ENCODE data around the gene NUF2.
"Not testable (repeated sequence)": the region's sequence is repeated elsewhere in the genome, so short reads cannot be mapped to it uniquely, and the experiment has no call there.

The NUF2 gene

GRCh38 chr1:163321311-163322305 is at the start of gene NUF2:
Gene NUF2 (plus strand): TSS chr1:163321954. CDS start chr1:163326052, 4,098 bp downstream.
- peak; percentile 97 for DNase-seq

DNA sequence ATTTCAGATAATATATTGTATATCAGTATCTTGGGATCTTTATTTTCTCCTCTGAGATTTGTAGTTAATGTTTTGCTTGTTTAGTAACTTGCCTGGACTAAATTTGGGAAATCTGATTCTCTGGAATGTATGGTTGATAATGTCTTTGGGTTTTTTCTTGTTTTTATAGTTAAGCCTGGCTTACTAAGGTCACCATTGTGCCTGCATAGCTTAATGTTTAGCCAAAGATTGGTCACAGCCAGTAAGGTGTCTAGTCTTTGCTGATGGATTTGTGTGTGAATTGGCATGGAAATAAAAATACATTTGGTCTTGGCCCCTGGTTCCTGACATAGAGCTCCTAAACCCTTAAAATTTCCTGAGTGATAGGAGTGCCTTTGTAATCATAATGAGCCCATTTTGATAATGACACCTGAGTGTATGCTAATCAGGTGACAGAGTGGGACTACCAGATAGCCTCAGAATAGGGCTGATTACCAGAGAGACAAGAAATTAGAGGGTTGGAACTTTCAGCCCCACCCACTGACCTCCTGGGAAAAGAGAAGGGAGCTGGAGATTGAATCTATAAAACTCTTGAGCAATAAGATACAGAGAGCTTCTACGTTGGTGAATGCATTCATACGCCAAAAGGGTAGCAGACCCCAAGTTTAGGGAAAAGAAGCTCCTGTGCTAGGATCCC is 47.9 kb upstream of the NUF2 start:
- DNase-seq = no peak

GRCh38 chr1:163275222-163275621 is 46.5 kb upstream of the NUF2 start:
- DNase-seq = no peak

DNA sequence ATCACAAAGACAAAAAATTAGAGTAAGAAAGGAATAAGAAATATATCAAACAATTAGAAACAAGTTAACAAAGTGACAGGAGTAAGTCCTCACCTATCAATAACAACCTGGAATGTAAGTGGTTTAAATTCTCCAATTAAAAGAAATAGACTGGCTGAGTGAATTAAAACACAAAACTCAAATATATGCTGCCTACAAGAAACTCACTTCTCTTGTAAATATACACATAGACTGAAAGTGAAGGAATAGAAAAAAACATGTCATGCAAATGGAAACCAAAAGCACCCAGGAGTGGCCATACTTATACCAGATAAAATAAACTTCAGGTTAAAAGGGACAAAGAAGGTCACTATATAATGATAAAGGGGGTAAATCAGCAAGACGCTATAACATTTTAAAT is 43.2 kb upstream of the NUF2 start:
- DNase-seq = no peak

- not testable (repeated sequence) for DNase-seq
Measured at GRCh38 chr1:163284867-163285266, 36.9 kb upstream of the NUF2 start.

DNA sequence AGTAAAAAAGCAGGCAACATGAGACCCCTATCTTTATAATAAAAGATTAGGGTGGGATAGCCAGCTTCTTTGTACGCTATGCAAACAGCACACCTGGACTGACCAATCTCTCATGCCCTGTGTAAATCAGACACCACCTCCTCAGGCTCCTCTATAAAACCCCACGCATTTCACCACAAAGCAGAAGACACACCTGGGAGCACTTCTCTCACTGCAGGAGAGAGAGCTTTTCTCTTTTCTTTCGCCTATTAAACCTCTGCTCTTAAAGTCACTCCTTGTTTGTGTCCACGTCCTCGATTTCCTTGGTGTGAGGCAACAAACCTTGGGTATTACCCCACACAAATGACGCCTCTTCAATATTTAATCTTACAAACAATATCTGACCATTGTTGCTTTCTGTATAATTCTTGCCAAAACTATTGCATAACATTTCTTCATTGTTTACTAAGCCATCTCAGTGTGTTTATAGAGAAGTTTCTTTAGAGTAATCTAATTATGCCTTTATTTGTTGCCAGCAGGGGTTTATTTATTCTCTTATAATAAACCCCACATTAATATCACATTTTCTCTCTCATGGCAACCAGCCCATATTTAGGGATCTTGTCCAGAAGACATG is 31.6 kb upstream of the NUF2 start:
- DNase-seq = no peak

DNA sequence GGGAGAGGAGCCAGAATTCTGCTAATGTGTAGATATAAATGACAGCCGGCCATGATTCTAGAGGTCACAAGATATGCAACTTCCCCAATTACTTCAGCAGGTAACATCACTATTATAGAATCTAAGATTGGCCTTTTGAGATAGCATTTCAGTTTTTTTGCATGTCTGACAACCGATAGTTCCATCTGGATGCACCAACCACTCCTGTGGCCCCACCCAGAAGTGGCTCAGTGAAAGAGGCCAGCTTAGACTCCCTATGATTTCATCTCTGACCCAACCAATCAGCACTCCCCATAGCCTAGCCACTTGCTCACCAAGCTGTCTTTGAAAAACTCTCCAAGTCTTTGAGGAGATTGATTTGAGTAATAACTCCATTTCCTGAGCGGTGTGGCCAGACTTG is 30.3 kb upstream of the NUF2 start:
- no peak for DNase-seq

GRCh38 chr1:163292153-163292552 is 29.6 kb upstream of the NUF2 start:
- DNase-seq = not testable (repeated sequence)

GRCh38 chr1:163293497-163293896 is 28.3 kb upstream of the NUF2 start:
- not testable (repeated sequence) for DNase-seq

GRCh38 chr1:163295949-163296348 is 25.8 kb upstream of the NUF2 start:
- DNase-seq = no peak

- no peak for DNase-seq
Measured at GRCh38 chr1:163296504-163297263, 25.1 kb upstream of the NUF2 start.

- DNase-seq = no peak
Measured at GRCh38 chr1:163298365-163298764, 23.4 kb upstream of the NUF2 start.

GRCh38 chr1:163300568-163300967 is 21.2 kb upstream of the NUF2 start:
- no peak for DNase-seq

DNA sequence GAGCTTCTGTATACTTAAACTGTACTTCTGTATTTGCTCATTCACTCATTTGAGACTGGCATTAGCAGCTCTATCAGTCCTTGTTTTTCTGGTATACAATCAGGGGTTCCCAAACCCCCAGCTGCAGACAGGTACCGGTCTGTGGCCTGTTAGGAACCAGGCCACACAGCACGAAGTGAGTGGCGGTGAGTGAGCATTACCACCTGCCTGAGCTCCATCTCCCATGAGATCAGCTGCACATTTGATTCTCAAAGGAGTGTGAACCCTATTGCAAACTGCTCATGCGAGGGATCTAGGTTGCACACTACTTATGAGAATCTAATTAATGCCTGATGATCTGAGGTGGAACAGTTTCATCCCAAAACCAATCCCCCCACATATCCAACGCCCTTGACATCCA is 18.2 kb upstream of the NUF2 start:
- no peak for DNase-seq

- no peak for DNase-seq
Measured at GRCh38 chr1:163305441-163305840, 16.3 kb upstream of the NUF2 start.

- no peak for DNase-seq
Measured at GRCh38 chr1:163307479-163308171, 14.1 kb upstream of the NUF2 start.

- DNase-seq = no peak
Measured at GRCh38 chr1:163308811-163309210, 12.9 kb upstream of the NUF2 start.

GRCh38 chr1:163315773-163316374 is 5.9 kb upstream of the NUF2 start:
- DNase-seq = peak; percentile 53

DNA sequence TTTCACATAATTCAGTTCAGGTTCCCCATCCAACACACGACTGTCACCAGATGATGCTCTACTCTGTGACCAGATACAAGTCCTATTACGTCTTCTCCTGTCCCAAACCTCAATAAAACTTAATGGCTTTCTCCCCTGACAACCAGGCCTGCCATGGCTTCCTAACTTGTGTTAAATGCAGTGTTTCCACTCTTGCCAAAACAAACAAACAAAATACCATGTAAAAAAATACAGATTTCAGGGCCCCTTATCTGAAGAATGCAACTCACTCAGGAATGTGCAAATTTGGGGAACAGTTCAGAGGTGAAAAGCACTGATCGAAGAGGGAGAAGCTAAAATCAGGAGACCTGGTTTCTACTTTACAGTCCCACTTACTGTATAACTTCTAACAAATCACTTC is 863 bp upstream of the NUF2 start:
- DNase-seq = no peak

GRCh38 chr1:163323339-163323738 is 1.6 kb downstream of the NUF2 start:
- not testable (repeated sequence) for DNase-seq

- DNase-seq = no peak
Measured at GRCh38 chr1:163331116-163331515, 9.4 kb downstream of the NUF2 start.

DNA sequence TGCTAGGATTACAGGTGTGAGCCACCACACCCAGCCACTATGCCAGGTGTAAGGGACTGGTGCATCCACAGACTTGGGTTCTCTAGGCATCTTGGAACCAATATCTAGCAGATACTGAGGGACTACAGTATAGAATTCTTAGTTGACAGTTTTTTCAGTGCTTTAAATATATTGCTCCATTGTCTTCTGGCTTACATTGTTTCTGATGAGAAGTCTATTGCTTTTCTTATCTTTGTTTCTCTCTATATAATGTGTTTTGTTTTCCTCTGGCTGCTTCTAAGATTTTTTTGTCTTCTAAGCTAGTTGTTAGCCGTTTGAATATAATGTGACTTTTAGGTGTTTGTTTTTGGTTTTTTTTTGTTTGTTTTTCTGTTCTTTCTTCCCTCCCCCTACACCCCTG is 13.5 kb downstream of the NUF2 start:
- DNase-seq = no peak
